HEK293 (cell line): ENCODE results near the gene PTPRK.

Experiments used
- CTCF ChIA-PET: fragments of 350-600 bp; formaldehyde crosslinking; extraction: SDS; loops from one replicate; lab custom pipeline; 2021; ENCODE audit warnings: antibody characterized with exemption; lab: Yijun Ruan, JAX
- POLR2A ChIA-PET: fragments of 300-600 bp; formaldehyde crosslinking; extraction: SDS; loops from one replicate; lab custom pipeline; 2020; ENCODE audit warnings: antibody characterized with exemption, inconsistent platforms; lab: Yijun Ruan, JAX
- H3K27ac ChIP-seq: fragments of 200-500 bp; sonication (Bioruptor generic); 2 replicates; pipeline ENCODE4 v1.5.1; 2014; ENCODE audit warnings: low read depth, low read length, control low read depth, inconsistent platforms; ENCODE audit errors: extremely low read depth
- H3K36me3 ChIP-seq, 2 experiments: fragments of 200-500 bp in 1 of 2; sonication (Bioruptor generic) in 1 of 2; 1 replicate in 1 of 2; 2 replicates in 1 of 2; pipeline ENCODE4 v1.5.1; 2014 to 2017; ENCODE audit warnings: inconsistent platforms in 2 of 2, low read length in 2 of 2; ENCODE audit not compliant: control insufficient read depth in 2 of 2, insufficient read depth in 1 of 2
- H3K4me1 ChIP-seq: fragments of 200-500 bp; sonication (Bioruptor generic); 2 replicates; pipeline ENCODE4 v1.5.1; 2014; ENCODE audit warnings: mild to moderate bottlenecking, low read length, inconsistent platforms; ENCODE audit not compliant: control insufficient read depth, insufficient read depth
- H3K4me3 ChIP-seq: 2 replicates; pipeline ENCODE4 v1.5.1; 2011; ENCODE audit warnings: low read depth, mild to moderate bottlenecking, control low read depth, low read length, moderate library complexity
- H3K9me3 ChIP-seq: fragments of 200-500 bp; sonication (Bioruptor generic); 2 replicates; pipeline ENCODE4 v1.5.1; 2014; ENCODE audit warnings: low read depth, low read length, inconsistent platforms; ENCODE audit not compliant: control insufficient read depth, insufficient read depth
- KLF17 ChIP-seq: fragments of 450-650 bp; formaldehyde crosslinking; IDR thresholded peaks from 2 replicates; pipeline ENCODE4 v1.5.1; 2016; ENCODE audit warnings: missing biosample characterization, missing genetic modification characterization
- SCRT2 ChIP-seq: fragments of 450-650 bp; formaldehyde crosslinking; IDR thresholded peaks from 2 replicates; pipeline ENCODE4 v1.5.1; 2016; ENCODE audit warnings: missing biosample characterization, missing genetic modification characterization
- TCF7L2 ChIP-seq: IDR thresholded peaks from 2 replicates; pipeline ENCODE4 v1.6.1; 2011; ENCODE audit warnings: low read depth, mild to moderate bottlenecking, inconsistent platforms, low read length, moderate library complexity, borderline replicate concordance
- ZBTB49 ChIP-seq: fragments of 450-650 bp; formaldehyde crosslinking; IDR thresholded peaks from 2 replicates; pipeline ENCODE4 v1.5.1; 2016; ENCODE audit warnings: missing biosample characterization, missing genetic modification characterization, low read depth
- ZIC2 ChIP-seq: fragments of 450-650 bp; formaldehyde crosslinking; IDR thresholded peaks from 2 replicates; pipeline ENCODE4 v1.5.1; 2016; ENCODE audit warnings: missing biosample characterization, missing genetic modification characterization
- ZNF10 ChIP-seq: fragments of 450-650 bp; formaldehyde crosslinking; IDR thresholded peaks from 2 replicates; pipeline ENCODE4 v1.5.1; 2017; ENCODE audit warnings: missing biosample characterization, missing genetic modification characterization
- ZNF114 ChIP-seq: fragments of 450-650 bp; formaldehyde crosslinking; IDR thresholded peaks from 2 replicates; pipeline ENCODE4 v1.5.0; 2017; ENCODE audit warnings: missing biosample characterization, missing genetic modification characterization
- ZNF146 ChIP-seq: fragments of 450-650 bp; formaldehyde crosslinking; IDR thresholded peaks from 2 replicates; pipeline ENCODE4 v1.5.1; 2016; ENCODE audit warnings: missing biosample characterization, missing genetic modification characterization
- ZNF19 ChIP-seq: fragments of 450-650 bp; formaldehyde crosslinking; IDR thresholded peaks from 2 replicates; pipeline ENCODE4; 2016; ENCODE audit warnings: missing biosample characterization, missing genetic modification characterization, low read depth
- ZNF239 ChIP-seq: fragments of 450-650 bp; formaldehyde crosslinking; IDR thresholded peaks from 2 replicates; pipeline ENCODE4 v1.5.1; 2016; ENCODE audit warnings: missing biosample characterization, missing genetic modification characterization
- ZNF248 ChIP-seq: fragments of 450-650 bp; formaldehyde crosslinking; IDR thresholded peaks from 2 replicates; pipeline ENCODE4 v1.5.1; 2017; ENCODE audit warnings: missing biosample characterization, missing genetic modification characterization
- ZNF266 ChIP-seq: fragments of 450-650 bp; formaldehyde crosslinking; IDR thresholded peaks from 2 replicates; pipeline ENCODE4 v1.5.1; 2016; ENCODE audit warnings: missing biosample characterization, missing genetic modification characterization, low read depth
- ZNF354C ChIP-seq: fragments of 450-650 bp; formaldehyde crosslinking; IDR thresholded peaks from 2 replicates; pipeline ENCODE4 v1.5.1; 2016; ENCODE audit warnings: missing biosample characterization, missing genetic modification characterization, low read depth, borderline replicate concordance
- ZNF37A ChIP-seq: fragments of 450-650 bp; IDR thresholded peaks from 2 replicates; pipeline ENCODE4 v1.5.1; 2018; ENCODE audit warnings: missing biosample characterization, missing genetic modification characterization
- ZNF549 ChIP-seq: fragments of 450-650 bp; IDR thresholded peaks from 2 replicates; pipeline ENCODE4 v1.5.1; 2018; ENCODE audit warnings: missing biosample characterization, missing genetic modification characterization, mild to moderate bottlenecking, inconsistent platforms, moderate library complexity
- ZNF639 ChIP-seq: fragments of 450-650 bp; formaldehyde crosslinking; IDR thresholded peaks from 2 replicates; pipeline ENCODE4 v1.5.1; 2016; ENCODE audit warnings: missing biosample characterization, missing genetic modification characterization
- ZSCAN30 ChIP-seq: fragments of 450-650 bp; IDR thresholded peaks from 2 replicates; pipeline ENCODE4 v1.5.1; 2018; ENCODE audit warnings: missing biosample characterization, mild to moderate bottlenecking, missing genetic modification characterization, moderate library complexity
- TF ChIP-seq, protein P1 (sequence below): fragments of 450-650 bp; formaldehyde crosslinking; IDR thresholded peaks from 2 replicates; pipeline ENCODE4 v1.5.1; 2016; ENCODE audit warnings: missing biosample characterization, missing genetic modification characterization
- TF ChIP-seq, protein P2 (sequence below): fragments of 450-650 bp; formaldehyde crosslinking; IDR thresholded peaks from 2 replicates; pipeline ENCODE4 v1.5.1; 2017; ENCODE audit warnings: missing biosample characterization, missing genetic modification characterization

The PTPRK gene

DNA sequence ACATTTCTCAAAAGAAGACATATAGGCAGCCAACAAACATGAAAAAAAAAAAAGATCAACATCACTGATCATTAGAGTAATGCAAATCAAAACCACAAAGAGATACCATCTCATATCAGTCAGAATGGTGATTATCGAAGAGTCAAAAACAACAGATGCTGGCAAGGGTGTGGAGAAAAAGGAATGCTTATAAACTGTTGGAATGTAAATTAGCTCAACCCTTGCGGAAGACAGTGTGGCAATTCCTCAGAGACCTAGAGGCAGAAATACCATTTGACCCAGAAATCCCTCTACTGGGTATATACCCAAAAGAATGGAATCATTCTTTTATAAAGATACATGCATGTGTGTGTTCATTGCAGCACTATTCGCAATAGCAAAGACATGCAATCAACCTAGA, 315.8 kb downstream of the PTPRK start (continued):
- TF ChIP-seq, protein P1, sequence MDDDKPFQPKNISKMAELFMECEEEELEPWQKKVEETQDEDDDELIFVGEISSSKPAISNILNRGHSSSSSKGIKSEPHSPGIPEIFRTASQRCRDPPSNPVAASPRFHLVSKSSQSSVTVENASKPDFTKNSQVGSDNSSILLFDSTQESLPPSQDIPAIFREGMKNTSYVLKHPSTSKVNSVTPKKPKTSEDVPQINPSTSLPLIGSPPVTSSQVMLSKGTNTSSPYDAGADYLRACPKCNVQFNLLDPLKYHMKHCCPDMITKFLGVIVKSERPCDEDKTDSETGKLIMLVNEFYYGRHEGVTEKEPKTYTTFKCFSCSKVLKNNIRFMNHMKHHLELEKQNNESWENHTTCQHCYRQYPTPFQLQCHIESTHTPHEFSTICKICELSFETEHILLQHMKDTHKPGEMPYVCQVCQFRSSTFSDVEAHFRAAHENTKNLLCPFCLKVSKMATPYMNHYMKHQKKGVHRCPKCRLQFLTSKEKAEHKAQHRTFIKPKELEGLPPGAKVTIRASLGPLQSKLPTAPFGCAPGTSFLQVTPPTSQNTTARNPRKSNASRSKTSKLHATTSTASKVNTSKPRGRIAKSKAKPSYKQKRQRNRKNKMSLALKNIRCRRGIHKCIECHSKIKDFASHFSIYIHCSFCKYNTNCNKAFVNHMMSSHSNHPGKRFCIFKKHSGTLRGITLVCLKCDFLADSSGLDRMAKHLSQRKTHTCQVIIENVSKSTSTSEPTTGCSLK (tag by site-specific recombination): no peak
- TF ChIP-seq ZNF549 (tag by site-specific recombination): no peak

DNA sequence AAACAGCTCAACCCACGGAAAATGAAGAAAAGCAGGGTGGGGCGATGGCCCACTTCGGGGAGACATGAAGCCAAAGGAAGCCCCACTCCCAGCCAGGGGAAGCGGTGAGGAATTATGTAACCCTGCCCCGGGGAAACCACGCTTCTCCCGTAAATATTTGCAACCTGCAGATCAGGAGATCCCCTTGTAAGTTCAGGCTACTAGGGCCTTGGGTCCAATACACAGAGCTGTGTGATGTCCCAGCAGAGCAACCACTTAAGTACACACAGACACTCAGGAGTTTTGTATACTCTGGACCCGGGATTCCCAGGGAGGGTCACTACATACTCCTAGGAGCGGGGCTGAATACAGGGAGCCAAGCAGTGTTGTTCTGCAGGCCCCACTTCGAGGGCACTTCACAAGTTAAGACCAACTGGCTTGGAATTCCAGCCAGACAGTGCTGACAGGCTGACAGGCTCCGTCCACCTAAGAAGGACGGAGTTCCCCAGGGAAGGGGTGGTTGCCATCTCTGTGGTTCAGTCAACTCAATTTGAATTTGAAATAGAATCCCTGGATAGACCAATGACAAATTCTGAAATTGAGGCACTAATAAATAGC, 318.1 kb downstream of the PTPRK start:
- Histone ChIP-seq H3K9me3 (no peaks in the 10 kb centered on the region), H3K27ac (no peak overlapping the region), H3K4me3 (no peak overlapping the region), H3K36me3 (no peaks in the 10 kb centered on the region), H3K4me1 (peaks cover 6% of the 10 kb centered on the region; the same call in 1 of the 2 replicates)
- no peak for TF ChIP-seq ZBTB49 (tag by site-specific recombination)
- TF ChIP-seq ZNF239 (tag by site-specific recombination): no peak
- TF ChIP-seq ZNF146 (tag by site-specific recombination): no peak
- TF ChIP-seq ZIC2 (tag by site-specific recombination): no peak
- TF ChIP-seq ZNF266 (tag by site-specific recombination): no peak
- no peak for TF ChIP-seq TCF7L2
- no peak for TF ChIP-seq ZNF114 (tag by site-specific recombination)
- no peak for TF ChIP-seq ZNF37A (tag by site-specific recombination)
- no peak for TF ChIP-seq ZNF639 (tag by site-specific recombination)
- TF ChIP-seq ZNF10 (tag by site-specific recombination): no peak
- TF ChIP-seq SCRT2 (tag by site-specific recombination): no peak
- TF ChIP-seq ZNF354C (tag by site-specific recombination): no peak
- no peak for TF ChIP-seq KLF17 (tag by site-specific recombination)
- POLR2A ChIA-PET: no interaction called here
- CTCF ChIA-PET: no interaction called here

GRCh38 chr6:128200789-128201188, 319.6 kb downstream of the PTPRK start:
- POLR2A ChIA-PET: no interaction called here
- Histone ChIP-seq H3K9me3 (no peaks in the 10 kb centered on the region), H3K27ac (no peak overlapping the region), H3K4me1 (no peaks in the 10 kb centered on the region), H3K36me3 (no peaks in the 10 kb centered on the region), H3K4me3 (no peak overlapping the region)
- TF ChIP-seq, protein P2, sequence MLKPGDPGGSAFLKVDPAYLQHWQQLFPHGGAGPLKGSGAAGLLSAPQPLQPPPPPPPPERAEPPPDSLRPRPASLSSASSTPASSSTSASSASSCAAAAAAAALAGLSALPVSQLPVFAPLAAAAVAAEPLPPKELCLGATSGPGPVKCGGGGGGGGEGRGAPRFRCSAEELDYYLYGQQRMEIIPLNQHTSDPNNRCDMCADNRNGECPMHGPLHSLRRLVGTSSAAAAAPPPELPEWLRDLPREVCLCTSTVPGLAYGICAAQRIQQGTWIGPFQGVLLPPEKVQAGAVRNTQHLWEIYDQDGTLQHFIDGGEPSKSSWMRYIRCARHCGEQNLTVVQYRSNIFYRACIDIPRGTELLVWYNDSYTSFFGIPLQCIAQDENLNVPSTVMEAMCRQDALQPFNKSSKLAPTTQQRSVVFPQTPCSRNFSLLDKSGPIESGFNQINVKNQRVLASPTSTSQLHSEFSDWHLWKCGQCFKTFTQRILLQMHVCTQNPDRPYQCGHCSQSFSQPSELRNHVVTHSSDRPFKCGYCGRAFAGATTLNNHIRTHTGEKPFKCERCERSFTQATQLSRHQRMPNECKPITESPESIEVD (tag by site-specific recombination): no peak
- no peak for TF ChIP-seq ZNF19
- TF ChIP-seq ZNF146 (tag by site-specific recombination): no peak
- TF ChIP-seq ZNF248: no peak
- TF ChIP-seq ZSCAN30 (tag by site-specific recombination): no peak
- CTCF ChIA-PET: no interaction called here
